Medulla oblongata (tissue), 1 donor: ENCODE measurements around the gene SYT2.
"Not testable (repeated sequence)": the region's sequence is repeated elsewhere in the genome, so short reads cannot be mapped to it uniquely, and the experiment has no call there.

ENCODE experiments used
- DNase-seq: peaks from one replicate; pipeline ENCODE4 v3.0.0-alpha.2; 2015; ENCODE audit errors: extremely low spot score

The SYT2 gene

DNA sequence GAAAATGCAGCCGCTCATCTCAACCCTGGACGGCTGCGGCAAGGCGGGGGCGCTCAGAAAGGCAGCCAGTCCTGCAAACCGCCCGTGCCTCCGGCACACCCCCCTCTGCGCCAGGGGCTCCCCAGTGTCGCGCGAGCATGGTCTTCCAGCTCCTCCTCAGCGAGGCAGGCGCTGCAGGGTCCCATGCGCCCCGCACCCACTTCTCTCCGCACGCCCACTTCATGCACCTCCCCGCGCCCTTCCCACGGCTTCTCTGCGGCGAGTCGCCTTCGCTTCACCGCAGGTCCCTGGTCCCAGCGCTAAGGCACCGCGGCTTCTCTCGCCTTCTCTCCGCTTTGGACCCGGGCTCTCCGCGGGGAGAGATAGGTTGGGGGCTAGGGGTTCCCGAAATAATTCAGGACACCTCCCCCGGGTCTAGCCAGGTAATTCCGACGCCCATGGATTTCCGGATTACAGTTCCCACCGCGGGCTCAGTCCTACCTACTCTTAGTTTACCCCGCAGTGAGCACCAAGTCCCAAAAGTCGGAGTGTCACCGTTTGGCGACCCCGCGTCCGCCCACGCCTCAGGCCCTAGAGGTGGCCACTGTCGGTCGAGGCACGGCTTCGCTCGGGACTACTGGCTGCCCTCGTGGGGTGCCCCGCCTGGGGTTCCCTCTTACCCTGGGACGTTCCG is 67.5 kb downstream of the SYT2 start:
- no peak for DNase-seq

DNA sequence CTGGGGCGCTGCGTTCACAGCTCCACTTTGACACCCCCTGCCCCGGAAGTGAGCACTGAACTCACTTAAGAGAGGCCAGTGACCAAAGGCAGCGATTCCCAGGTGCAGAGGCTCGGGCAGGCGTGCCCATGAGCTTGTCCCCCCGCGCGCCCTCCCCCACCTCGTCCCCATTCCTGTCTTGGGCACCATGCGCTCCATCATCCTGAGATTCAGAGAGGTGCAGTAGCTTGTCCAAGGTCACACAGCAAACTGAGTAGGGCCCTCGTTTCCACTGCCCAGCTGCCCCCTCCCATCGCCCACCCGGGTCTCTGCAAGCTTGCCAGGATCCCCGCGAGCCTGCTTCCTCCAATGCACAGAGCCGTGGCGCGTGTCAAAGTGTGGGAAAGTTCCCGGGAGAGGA is 68.0 kb downstream of the SYT2 start:
- DNase-seq, result no peak

DNA sequence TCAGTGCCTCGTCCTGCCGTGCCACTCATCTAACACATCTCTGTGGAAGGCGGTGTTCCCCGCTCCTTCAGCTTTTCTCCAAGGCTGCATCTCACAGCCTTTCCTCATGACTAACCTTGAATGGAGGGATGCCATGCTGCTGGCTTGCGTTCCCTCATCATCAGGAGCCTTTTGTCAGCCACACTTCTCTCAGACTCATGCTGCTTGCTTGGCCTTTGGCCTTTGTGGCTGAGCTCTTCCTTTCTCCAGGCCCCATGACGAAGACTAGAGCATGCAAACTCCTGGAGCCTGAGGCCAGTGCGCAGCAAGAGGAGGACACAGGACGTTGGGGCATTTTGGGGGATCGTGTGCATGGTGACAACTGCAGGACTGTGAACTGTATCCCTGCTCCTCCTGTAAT is 70.8 kb downstream of the SYT2 start:
- no peak for DNase-seq

DNA sequence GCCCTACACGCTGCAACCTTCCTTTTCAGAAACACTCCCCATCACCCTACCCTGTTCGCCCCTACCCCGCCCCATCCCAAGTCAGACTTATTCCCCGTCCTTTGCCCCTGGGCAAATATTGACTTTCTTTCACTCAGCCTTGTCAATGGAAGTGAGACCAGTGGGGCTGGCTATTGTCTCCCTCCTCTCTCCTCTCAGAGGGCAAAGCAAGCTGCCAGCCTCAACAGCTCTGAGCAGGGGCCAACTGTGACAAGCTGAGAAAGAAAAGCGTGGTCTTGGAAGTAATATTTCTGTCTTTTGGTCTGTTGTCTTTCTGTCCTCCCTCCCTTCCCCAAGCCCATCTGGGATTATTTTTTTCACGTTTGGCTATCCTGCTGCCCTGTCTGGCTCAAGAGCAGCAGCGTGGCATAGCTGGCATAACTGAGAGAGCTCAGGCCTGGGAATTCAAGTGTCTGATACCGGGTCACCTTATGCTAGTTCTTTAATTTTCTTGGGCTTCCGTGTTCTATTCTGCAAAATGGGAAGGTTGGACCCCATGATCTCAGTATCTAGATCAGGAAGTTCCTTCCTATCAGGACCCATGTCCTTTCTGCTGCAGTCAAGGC is 71.5 kb downstream of the SYT2 start:
- not testable (repeated sequence) for DNase-seq

DNA sequence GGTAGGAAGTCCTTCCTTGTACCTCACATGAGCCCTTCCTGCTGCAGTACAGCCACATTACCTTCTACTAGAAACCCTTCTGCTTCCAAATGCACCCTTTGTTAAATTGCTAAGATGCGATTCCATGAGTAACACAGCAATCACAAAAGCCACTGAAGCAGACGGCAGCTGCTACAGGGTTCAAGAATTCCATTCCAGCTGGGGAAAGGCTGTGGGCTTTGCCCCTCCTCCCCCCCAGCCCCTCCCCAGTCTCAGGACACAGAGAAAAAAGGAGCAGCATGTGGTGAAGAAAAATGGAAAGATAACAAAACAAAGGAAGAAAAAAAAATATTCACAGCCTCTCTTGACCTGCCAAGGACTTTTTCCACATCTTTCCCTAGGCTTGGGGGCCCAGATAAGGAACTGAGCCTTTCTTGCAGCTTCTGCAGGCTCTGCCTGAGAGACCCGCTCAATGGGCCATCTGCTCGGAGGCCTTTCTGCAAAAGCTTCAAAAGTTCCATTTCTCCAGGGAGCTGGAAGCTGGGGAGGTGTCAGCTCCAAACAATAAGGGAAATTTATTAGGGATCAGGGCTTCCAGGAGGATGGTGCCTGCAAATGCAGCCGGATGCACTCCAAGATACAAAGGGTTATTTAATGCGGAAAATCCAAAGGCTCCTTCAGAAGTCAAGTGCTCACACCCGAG is 72.1 kb downstream of the SYT2 start:
- DNase-seq, result no peak

DNA sequence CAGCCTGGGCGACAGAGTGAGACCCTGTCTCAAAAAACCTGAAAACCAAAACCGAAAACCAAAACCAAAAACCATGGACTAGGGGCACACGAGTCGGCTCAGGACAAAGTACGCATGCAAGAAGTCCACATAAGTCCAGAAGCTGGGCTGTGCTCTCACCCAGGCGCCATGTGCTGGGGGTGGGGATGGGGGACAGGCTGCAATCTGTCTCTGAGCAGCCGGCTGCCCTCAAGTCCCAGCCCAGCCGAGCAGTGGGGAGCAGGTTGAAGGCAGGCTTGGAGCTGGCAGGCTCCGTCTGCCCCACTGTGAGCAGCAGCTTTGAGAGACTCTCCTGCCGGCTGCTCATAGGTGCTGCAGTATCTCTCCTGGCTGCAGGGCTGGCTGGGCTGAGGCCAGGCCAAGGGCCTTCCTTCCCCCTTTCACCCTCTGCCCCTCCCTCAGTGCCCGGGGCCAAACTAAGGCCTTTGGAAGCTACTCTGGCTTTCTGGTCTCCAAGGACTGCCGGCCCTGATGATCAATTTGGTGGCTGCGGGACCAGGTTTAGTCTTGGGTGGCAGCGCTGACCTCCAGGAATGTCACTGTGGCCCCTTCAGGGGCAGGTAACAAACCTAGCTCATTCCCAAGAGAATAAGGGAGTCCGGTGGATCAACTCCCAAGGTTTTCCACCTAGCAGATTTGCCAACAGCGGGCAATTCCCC is 72.8 kb downstream of the SYT2 start:
- DNase-seq, result not testable (repeated sequence)

DNA sequence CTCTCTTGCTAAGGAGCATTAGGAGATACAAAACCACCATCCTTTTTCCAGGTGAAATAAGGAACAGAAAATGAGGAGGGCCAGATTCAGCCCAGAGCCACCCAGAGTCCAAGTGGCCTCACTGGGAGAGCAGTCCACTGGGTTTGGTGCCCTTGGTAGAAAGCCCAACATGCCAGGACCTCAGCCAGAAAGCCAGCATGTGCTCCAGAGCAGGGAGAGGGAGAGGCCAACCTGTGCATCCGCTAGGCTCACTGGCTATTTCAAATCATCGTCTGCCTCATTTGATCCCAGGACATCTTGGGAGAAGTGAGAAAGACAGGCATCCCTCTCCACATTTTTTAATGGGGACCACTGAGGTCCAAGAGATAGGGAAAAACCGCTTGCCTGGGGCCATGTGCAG is 74.1 kb downstream of the SYT2 start:
- not testable (repeated sequence) for DNase-seq

DNA sequence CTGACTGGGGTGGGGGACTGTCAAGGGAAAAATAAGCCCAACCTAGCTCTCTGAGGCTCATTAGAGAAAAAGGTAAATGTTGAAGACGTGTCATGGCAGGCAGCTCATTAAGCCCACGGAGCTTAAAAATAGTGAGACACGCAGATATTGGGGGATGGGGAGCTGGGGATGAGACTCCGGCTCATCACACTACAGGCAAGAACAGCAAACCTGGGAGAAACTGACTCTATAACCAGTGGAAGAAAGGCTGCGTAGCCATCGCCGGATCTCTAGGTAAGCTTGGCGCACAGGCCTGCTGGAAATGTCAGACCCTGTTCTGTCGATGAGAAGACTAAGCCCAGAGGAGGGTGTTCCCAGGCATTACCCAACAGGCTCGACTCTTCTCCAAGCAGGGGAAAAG is 78.0 kb downstream of the SYT2 start:
- no peak for DNase-seq

DNA sequence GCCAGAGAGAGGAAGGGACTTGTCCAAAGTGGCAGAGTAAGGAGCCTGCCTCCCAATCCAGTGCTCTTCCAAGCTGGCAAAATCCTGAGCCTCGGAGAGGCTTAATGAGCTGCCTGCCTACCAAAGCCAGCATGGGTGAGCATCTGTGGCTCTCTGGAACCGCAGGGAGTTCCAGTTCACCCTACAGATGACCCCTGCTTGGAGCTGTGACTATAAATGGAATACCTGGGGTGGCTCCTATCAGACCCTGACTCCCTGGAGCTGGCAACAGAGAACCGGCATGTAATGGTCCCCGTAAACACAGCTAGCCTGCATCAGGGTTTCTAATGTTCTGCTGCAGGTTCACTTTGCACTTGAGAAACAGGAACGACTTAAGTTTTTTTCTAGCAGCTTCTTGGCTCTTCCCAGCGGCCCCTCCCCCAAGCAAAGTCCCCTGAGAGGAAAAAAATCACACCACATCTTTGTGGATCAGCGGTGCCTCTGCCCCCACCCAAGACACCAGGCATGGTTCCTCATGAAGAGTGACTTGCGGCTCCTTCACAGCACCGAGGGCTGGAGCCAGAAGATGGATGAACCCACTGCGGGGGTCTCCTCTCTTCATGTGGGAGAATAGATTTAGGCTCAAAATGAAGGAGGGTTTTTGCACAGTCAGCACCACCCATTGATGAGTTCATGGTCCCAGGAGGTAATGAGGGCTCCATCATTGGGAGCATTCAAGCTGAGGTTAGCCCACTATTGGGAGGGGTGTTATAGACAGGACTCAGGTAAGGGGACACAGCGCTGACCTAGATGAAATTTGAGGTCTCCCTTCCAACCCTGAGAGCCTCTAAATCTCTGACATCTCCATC is 79.0 kb downstream of the SYT2 start:
- DNase-seq, result no peak

DNA sequence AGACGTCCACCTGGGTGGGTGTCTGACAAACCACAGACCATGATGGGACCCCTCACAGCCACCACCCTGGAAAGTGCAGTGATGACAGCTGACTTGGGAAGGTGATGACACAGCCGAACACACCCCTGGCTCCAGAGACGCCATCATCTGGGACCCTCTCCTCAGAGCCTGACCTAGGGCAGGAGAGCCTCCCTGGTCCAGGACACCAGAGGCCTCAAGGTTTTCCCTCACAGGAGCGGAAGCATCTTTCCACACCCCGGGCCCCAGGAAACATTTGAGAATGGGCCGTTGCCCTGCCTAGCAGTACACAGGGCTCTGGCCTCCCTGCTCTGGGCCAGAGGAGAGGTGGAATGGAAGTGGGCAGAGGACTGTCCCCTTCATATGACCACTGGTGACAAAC is 79.7 kb downstream of the SYT2 start:
- no peak for DNase-seq

DNA sequence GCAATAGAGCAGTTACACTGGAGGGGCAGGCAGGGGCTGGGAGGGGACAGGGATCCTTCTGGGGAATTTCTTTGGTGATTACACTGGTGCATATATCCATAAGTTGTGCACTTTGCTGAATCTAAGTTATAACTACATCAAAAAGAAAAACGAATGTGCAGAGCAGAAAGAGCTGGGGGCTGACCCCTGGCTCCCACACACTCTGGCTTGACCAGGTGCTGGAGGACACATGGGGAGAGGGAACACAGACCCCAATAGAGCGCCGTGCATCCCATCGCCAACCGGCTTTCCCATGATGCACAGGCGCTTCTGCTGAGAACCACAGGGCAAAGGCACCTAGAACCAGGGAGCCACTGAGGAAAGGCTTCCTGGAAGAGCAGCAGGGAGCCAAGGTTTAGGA is 80.2 kb downstream of the SYT2 start:
- not testable (repeated sequence) for DNase-seq

DNA sequence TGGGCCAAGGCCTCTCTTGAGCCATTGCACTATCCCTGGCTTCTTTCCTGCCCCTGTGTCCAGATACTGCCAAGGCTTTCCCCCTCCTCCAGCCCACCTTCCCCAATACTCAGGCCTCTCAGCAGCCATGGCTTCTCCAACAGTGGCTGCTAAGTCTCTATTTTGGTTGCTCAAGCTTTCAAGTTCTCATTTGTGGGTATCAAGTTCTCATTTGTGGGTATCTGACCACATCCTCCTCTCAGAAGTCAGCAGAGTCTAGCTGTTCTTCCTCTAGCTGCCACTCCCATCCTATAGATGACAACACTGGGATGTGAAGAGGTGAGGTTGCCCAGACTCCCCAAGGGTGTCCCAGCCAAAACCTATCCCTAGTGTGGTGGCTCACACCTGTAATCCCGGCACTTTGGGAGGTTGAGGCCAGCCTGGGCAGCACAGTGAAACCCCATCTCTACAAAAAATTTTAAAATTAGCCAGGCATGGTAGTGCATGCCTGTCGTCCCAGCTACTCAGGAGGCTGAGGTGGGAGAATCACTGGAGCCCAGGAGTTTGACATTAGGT is 80.9 kb downstream of the SYT2 start:
- DNase-seq, result peak; percentile 45

DNA sequence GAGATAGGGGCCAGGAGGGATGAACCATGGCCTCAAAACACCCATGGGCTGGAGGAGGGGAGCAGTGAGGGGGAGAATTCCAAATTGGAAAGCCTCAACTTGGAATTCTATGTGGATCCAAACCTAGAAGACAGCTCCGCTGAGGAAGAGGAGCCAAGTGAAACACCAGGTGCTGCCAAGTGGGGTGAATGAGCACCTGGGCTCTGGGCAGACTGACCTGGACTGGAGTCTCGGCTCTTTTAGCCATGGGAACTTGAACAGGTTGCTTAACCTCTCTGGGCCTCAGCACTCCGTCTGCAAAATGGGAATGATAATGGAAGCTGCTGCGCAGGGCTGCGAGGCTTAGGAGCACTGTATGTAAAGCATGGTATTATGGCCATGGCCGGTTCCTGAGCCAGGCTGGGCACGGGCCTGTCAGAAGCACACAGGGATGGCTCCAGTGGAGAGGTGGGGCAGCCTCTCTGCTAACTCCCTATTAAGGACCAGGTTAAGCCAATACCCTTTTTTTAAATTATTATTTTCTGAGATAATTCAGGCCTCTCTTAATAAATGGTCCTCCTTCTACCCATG is 81.5 kb downstream of the SYT2 start:
- DNase-seq, result no peak

DNA sequence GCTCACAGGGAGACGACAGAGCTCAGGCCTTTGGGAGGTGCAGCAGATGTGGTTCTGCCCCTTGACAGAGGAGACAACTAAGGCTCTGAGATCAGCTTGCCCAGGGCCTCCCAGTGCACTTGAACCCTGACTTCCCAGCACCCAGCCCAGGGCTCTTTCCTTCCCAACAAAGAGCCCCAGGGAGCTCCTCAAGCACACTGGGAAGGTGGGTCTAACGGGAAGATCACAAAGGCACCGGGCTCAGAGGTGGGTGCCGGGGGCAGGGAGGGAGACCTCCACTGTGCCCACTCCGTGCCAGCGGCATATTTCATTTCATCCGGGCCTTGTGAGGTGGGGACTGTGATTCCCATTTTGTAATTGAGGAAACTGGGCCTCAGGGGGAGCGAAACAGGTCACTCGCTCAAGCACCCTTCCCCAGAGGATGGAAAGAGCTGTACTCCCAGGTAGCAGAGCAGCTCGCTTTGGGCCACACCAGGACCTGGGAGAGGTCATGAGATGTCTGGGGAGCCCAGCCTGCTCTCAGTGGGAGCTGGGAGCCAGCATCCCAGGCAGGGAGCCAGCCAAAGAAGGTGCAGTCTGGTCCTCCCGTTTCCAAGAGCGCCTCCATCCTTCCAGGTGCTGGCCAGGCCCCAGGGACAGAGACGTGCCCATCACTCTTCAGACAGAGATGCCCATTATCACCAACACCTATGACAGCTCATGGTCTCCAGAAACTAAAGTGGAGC is 82.3 kb downstream of the SYT2 start:
- DNase-seq, result no peak

DNA sequence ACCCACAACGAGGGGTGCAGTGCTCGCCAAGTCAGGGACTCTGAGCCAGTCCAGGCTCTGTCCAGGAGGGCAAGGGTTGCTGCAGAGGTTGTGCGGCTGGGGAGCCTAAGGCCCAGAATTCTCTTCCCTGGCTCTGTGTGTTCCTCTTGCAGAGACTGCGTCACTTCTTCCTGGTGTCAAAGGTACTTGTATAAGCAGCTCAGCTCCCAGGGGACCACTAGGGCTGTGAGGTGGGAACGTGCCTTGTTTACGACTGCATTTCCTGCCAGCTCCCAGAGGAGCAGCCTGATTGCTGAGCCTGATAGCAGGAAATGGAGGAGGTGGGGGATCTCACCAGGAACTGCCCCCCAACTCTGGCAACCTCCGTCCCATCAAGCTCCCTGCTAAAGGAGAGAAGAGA is 83.2 kb downstream of the SYT2 start:
- DNase-seq, result not testable (repeated sequence)

DNA sequence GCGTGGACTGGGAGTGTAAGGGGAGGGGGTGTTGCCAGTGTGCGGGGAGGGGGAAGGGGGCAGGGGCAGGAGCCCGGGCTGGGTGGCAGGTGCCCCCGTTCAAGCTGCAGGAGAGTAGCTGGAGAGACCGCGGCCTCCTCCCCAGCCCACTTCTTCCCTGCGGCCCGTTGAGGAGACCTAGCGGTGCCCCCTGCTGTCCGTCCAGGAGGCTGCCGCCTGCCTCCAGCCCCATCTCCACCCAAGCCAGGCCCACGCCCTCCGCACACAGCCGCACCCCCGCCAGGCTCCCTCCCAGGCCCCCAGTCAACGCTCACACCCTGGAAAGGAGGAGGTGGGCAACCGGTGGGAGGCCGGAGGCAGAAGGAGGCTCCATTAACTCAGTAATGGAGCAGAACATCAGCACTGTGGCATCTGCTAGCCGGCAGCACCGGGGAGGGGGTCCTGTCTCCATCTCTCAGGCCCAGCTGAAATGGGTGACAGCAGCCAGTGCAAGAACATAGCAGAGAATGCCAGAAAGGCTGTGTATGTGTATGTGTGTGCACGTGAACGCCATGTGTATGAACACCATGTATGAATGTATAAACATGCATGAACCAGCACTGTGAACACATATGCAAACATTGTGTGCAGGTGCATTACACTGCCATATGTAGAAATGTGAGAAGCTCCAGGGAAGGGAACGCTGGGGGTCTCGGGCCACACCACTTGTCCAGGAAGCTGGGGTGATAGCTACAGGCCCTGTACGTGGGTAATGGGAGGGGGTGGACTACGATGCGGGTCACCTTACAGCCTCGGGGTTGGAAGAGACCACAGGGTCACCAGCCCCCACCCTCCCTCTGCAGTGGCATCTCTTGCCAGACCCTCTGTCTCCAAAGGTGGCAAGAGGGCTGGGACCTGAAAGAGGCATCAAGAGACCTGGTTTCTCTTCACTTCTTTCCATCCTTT is 84.6 kb downstream of the SYT2 start:
- peak; percentile 47 for DNase-seq

DNA sequence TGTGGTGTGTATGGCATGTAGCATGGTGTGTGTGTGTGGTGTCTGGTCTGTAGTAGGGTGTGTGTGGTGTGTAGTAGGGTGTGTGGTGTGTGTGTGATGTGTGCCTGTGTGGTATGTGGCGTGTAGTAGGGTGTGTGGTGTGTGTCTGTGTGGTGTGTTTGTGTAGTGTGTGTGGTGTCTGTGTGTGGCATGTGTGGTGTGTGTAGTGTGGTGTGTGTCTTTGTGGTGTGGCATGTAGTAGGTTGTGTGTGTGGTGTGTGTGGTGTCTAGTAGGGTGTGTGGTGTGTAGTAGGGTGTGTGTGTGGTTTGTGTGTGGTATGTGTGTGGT is 85.5 kb downstream of the SYT2 start:
- DNase-seq, result no peak

DNA sequence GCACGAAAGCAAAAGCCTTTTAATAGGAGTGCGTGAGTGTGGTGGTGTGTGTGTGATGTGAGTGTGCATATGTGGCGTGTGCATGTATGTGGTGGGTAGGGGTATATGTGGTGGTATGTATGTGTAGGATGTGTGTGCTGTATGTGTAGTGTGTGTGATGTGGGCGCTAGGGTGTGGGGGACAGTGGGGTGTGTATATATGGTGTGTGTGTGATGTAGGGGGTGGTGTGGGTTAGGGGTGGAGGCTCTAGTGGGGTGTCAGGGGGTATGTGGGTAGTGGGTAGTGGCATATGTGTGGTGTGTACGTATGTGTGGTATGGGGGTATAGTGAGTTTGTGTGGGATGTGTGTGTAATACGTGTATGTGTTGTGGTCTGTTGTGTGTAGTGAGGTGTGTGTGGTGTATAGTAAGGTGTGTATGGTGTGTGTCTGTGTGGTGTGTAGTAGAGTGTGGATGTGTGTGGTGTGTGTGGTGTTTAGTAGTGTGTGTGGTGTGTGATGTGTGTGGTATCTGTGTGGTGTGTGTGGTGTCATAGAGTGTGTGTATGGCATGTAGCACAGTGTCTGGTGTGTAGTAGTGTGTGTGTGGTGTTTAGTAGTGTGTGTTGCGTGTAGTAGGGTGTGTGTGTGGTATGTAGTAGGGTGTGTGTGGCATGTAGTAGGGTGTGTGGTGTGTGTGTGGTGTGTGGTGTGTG is 86.0 kb downstream of the SYT2 start:
- DNase-seq, result no peak

DNA sequence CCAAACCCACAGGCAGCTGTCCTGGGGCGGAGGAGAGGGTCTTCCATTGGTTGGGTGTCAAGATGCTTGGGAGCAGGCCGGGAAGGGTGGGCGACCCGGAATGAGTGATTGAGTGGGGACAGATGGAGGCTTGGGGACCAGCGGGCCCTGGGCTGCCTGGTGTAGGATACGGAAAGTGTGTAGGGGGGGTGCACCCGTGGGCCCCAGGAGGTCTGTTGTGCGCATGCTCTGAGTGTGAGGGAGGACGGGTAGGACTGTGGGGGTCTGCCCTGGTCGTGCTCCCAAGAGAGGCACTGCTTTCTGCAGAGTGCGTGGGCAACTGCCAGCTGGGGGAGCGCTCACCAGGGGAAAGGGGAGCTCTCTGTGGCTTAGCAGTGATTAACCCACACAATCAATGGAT is 86.8 kb downstream of the SYT2 start:
- DNase-seq, result not testable (repeated sequence)
